ENCODE data around the gene METTL21A.
"Not testable (repeated sequence)": the region's sequence is repeated elsewhere in the genome, so short reads cannot be mapped to it uniquely, and the experiment has no call there.

The METTL21A gene

GRCh38 chr2:207625014-207625907 is at the start of gene METTL21A:
Gene METTL21A, minus strand, starts transcription at chr2:207625394. Its CDS starts 1,019 bp downstream, at chr2:207624375.
- peak; percentile 72 for DNase-seq

- DNase-seq, result no peak
These were observed 49.6 kb upstream of the METTL21A start for GRCh38 chr2:207674826-207675225.

GRCh38 chr2:207674266-207674774 is 49.1 kb upstream of the METTL21A start:
- DNase-seq, result no peak

GRCh38 chr2:207673431-207673830 is 48.2 kb upstream of the METTL21A start:
- no peak for DNase-seq

- no peak for DNase-seq
These were observed 45.7 kb upstream of the METTL21A start for GRCh38 chr2:207670887-207671286.

GRCh38 chr2:207663870-207664545 is 38.8 kb upstream of the METTL21A start:
- peak; percentile 9 for DNase-seq

GRCh38 chr2:207662203-207662602 is 37.0 kb upstream of the METTL21A start:
- no peak for DNase-seq

- no peak for DNase-seq
These were observed 35.8 kb upstream of the METTL21A start for GRCh38 chr2:207660994-207661393.

- DNase-seq, result no peak
These were observed 33.0 kb upstream of the METTL21A start for GRCh38 chr2:207658156-207658555.

GRCh38 chr2:207655000-207655399 is 29.8 kb upstream of the METTL21A start:
- no peak for DNase-seq

- not testable (repeated sequence) for DNase-seq
These were observed 21.4 kb upstream of the METTL21A start for GRCh38 chr2:207646582-207646981.

- DNase-seq, result no peak
These were observed 18.7 kb upstream of the METTL21A start for GRCh38 chr2:207643892-207644291.

- DNase-seq, result no peak
These were observed 15.5 kb upstream of the METTL21A start for GRCh38 chr2:207640661-207641060.

GRCh38 chr2:207640160-207640559 is 15.0 kb upstream of the METTL21A start:
- DNase-seq, result no peak

- not testable (repeated sequence) for DNase-seq
These were observed 14.1 kb upstream of the METTL21A start for GRCh38 chr2:207639288-207639687.

- no peak for DNase-seq
These were observed 10.4 kb upstream of the METTL21A start for GRCh38 chr2:207635468-207636200.

- no peak for DNase-seq
These were observed 8.5 kb upstream of the METTL21A start for GRCh38 chr2:207633686-207634085.

GRCh38 chr2:207632575-207633493 is 7.6 kb upstream of the METTL21A start:
- DNase-seq, result no peak

- no peak for DNase-seq
These were observed 5.3 kb upstream of the METTL21A start for GRCh38 chr2:207630491-207630890.

- no peak for DNase-seq
These were observed 4.4 kb upstream of the METTL21A start for GRCh38 chr2:207629553-207629952.

GRCh38 chr2:207624185-207625013 is 795 bp downstream of the METTL21A start:
- DNase-seq, result no peak
